HEK293 (cell line): Measurements from ENCODE around the gene RETREG2.

Experiments used
- CTCF ChIA-PET: fragments of 350-600 bp; formaldehyde crosslinking; extraction: SDS; loops from one replicate; lab custom pipeline; 2021; ENCODE audit warnings: antibody characterized with exemption; lab: Yijun Ruan, JAX
- POLR2A ChIA-PET: fragments of 300-600 bp; formaldehyde crosslinking; extraction: SDS; loops from one replicate; lab custom pipeline; 2020; ENCODE audit warnings: antibody characterized with exemption, inconsistent platforms; lab: Yijun Ruan, JAX
- H3K27ac ChIP-seq: fragments of 200-500 bp; sonication (Bioruptor generic); 2 replicates; pipeline ENCODE4 v1.5.1; 2014; ENCODE audit warnings: low read depth, low read length, control low read depth, inconsistent platforms; ENCODE audit errors: extremely low read depth
- H3K36me3 ChIP-seq, 2 experiments: fragments of 200-500 bp in 1 of 2; sonication (Bioruptor generic) in 1 of 2; 1 replicate in 1 of 2; 2 replicates in 1 of 2; pipeline ENCODE4 v1.5.1; 2014 to 2017; ENCODE audit warnings: inconsistent platforms in 2 of 2, low read length in 2 of 2; ENCODE audit not compliant: control insufficient read depth in 2 of 2, insufficient read depth in 1 of 2
- H3K4me1 ChIP-seq: fragments of 200-500 bp; sonication (Bioruptor generic); 2 replicates; pipeline ENCODE4 v1.5.1; 2014; ENCODE audit warnings: mild to moderate bottlenecking, low read length, inconsistent platforms; ENCODE audit not compliant: control insufficient read depth, insufficient read depth
- H3K4me3 ChIP-seq: 2 replicates; pipeline ENCODE4 v1.5.1; 2011; ENCODE audit warnings: low read depth, mild to moderate bottlenecking, control low read depth, low read length, moderate library complexity
- H3K9me3 ChIP-seq: fragments of 200-500 bp; sonication (Bioruptor generic); 2 replicates; pipeline ENCODE4 v1.5.1; 2014; ENCODE audit warnings: low read depth, low read length, inconsistent platforms; ENCODE audit not compliant: control insufficient read depth, insufficient read depth
- IKZF3 ChIP-seq: fragments of 450-650 bp; IDR thresholded peaks from 2 replicates; pipeline ENCODE4 v1.5.0; 2018; ENCODE audit warnings: missing biosample characterization, mild to moderate bottlenecking, missing genetic modification characterization, moderate library complexity
- KLF8 ChIP-seq: fragments of 450-650 bp; formaldehyde crosslinking; IDR thresholded peaks from 2 replicates; pipeline ENCODE4 v1.5.1; 2016; ENCODE audit warnings: missing biosample characterization, missing genetic modification characterization
- KLF9 ChIP-seq: fragments of 450-650 bp; formaldehyde crosslinking; IDR thresholded peaks from 2 replicates; pipeline ENCODE4 v1.5.1; 2016; ENCODE audit warnings: missing biosample characterization, missing genetic modification characterization, low read depth
- OVOL3 ChIP-seq: fragments of 450-650 bp; formaldehyde crosslinking; IDR thresholded peaks from 2 replicates; pipeline ENCODE4 v1.5.1; 2016; ENCODE audit warnings: missing biosample characterization, missing genetic modification characterization
- TCF7L2 ChIP-seq: IDR thresholded peaks from 2 replicates; pipeline ENCODE4 v1.6.1; 2011; ENCODE audit warnings: low read depth, mild to moderate bottlenecking, inconsistent platforms, low read length, moderate library complexity, borderline replicate concordance
- WT1 ChIP-seq: fragments of 450-650 bp; formaldehyde crosslinking; IDR thresholded peaks from 2 replicates; pipeline ENCODE4 v1.5.1; 2016; ENCODE audit warnings: missing biosample characterization, missing genetic modification characterization
- ZBTB10 ChIP-seq: fragments of 450-650 bp; formaldehyde crosslinking; IDR thresholded peaks from 2 replicates; pipeline ENCODE4 v1.5.1; 2016; ENCODE audit warnings: missing biosample characterization, missing genetic modification characterization
- ZBTB21 ChIP-seq: fragments of 450-650 bp; formaldehyde crosslinking; IDR thresholded peaks from 2 replicates; pipeline ENCODE4 v1.5.1; 2017; ENCODE audit warnings: missing biosample characterization, missing genetic modification characterization
- ZBTB48 ChIP-seq: fragments of 450-650 bp; formaldehyde crosslinking; IDR thresholded peaks from 2 replicates; pipeline ENCODE4 v1.5.1; 2016; ENCODE audit warnings: missing biosample characterization, missing genetic modification characterization
- ZBTB7A ChIP-seq: fragments of 450-650 bp; formaldehyde crosslinking; IDR thresholded peaks from 2 replicates; pipeline ENCODE4 v1.5.1; 2016; ENCODE audit warnings: low read depth, missing biosample characterization, missing genetic modification characterization
- ZFP3 ChIP-seq: fragments of 450-650 bp; formaldehyde crosslinking; IDR thresholded peaks from 2 replicates; pipeline ENCODE4 v1.5.1; 2016; ENCODE audit warnings: low read depth, missing biosample characterization, missing genetic modification characterization
- ZNF239 ChIP-seq: fragments of 450-650 bp; formaldehyde crosslinking; IDR thresholded peaks from 2 replicates; pipeline ENCODE4 v1.5.1; 2016; ENCODE audit warnings: missing biosample characterization, missing genetic modification characterization
- ZNF248 ChIP-seq: fragments of 450-650 bp; formaldehyde crosslinking; IDR thresholded peaks from 2 replicates; pipeline ENCODE4 v1.5.1; 2017; ENCODE audit warnings: missing biosample characterization, missing genetic modification characterization
- ZNF398 ChIP-seq: fragments of 450-650 bp; formaldehyde crosslinking; IDR thresholded peaks from 2 replicates; pipeline ENCODE4 v1.5.1; 2017; ENCODE audit warnings: missing biosample characterization, missing genetic modification characterization
- ZNF501 ChIP-seq: fragments of 450-650 bp; formaldehyde crosslinking; IDR thresholded peaks from 2 replicates; pipeline ENCODE4 v1.5.1; 2016; ENCODE audit warnings: missing biosample characterization, missing genetic modification characterization
- ZNF529 ChIP-seq: fragments of 450-650 bp; formaldehyde crosslinking; IDR thresholded peaks from 2 replicates; pipeline ENCODE4 v1.5.1; 2017; ENCODE audit warnings: missing genetic modification characterization, missing biosample characterization; ENCODE audit not compliant: insufficient replicate concordance
- ZNF558 ChIP-seq: fragments of 450-650 bp; formaldehyde crosslinking; IDR thresholded peaks from 2 replicates; pipeline ENCODE4 v1.5.1; 2016; ENCODE audit warnings: missing biosample characterization, missing genetic modification characterization
- ZNF777 ChIP-seq: fragments of 450-650 bp; formaldehyde crosslinking; IDR thresholded peaks from 2 replicates; pipeline ENCODE4 v1.5.1; 2017; ENCODE audit warnings: missing biosample characterization, missing genetic modification characterization, borderline replicate concordance
- ZSCAN18 ChIP-seq: fragments of 450-650 bp; formaldehyde crosslinking; IDR thresholded peaks from 2 replicates; pipeline ENCODE4 v1.5.1; 2016; ENCODE audit warnings: missing biosample characterization, missing genetic modification characterization
- ZSCAN23 ChIP-seq: fragments of 450-650 bp; formaldehyde crosslinking; IDR thresholded peaks from 2 replicates; pipeline ENCODE4 v1.5.1; 2016; ENCODE audit warnings: missing biosample characterization, missing genetic modification characterization
- TF ChIP-seq, protein P1 (sequence below): fragments of 450-650 bp; formaldehyde crosslinking; optimal IDR thresholded peaks from 2 replicates; pipeline ENCODE3; 2016; ENCODE audit warnings: missing biosample characterization, mild to moderate bottlenecking, missing genetic modification characterization
- TF ChIP-seq, protein P2 (sequence below): fragments of 450-650 bp; formaldehyde crosslinking; IDR thresholded peaks from 2 replicates; pipeline ENCODE4 v1.5.1; 2016; ENCODE audit warnings: missing biosample characterization, missing genetic modification characterization
- TF ChIP-seq, protein P3 (sequence below): IDR thresholded peaks from 2 replicates; pipeline ENCODE4 v1.6.1; 2011; ENCODE audit warnings: mild to moderate bottlenecking, low read depth, low read length, borderline replicate concordance

RETREG2 gene

DNA sequence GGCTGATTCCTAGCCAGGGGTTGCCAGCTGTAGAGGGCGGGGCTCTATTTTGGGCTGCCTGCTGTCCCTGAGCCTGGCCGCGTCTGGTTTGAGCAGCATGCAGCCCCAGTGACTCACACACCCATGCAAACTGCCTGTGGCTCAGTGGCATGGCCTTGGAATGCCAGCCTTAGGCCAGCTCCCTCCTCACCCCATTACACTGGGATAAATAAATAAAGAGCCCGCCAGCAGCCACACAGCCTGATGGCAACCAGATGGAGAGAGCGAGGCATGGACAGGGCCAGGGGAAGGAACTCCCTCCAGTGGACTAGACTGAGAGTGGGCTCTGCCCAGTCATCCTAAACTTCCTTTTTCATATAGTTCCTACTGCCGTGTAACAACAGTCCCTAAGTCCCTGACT lies 35.7 kb upstream of the RETREG2 start:
- no peak overlapping the region for H3K4me3 ChIP-seq
- POLR2A ChIA-PET = no interaction called here
- H3K4me1 ChIP-seq = 0 out of 2 replicates have a peak, but pooled peaks cover 2% of the 10 kb centered on the region
- H3K36me3 ChIP-seq = peaks cover 0 to 47% of the 10 kb centered on the region in 2 experiments; a peak in 2 of 3 replicates
- no peak overlapping the region for H3K27ac ChIP-seq
- CTCF ChIA-PET = interaction anchor here (0.6 to 1.6 kb wide), 5 partner anchors 10 to 112 kb away, joined by 3 to 4 read pairs (median 4); no protein-coding TSS in a partner anchor
- no peaks in the 10 kb centered on the region for H3K9me3 ChIP-seq
- TF ChIP-seq ZNF501 (tag by site-specific recombination) (no peak), OVOL3 (tag by site-specific recombination) (no peak), ZFP3 (no peak), ZBTB10 (tag by site-specific recombination) (no peak), ZBTB21 (tag by site-specific recombination) (no peak)
- TF ChIP-seq, protein P1, sequence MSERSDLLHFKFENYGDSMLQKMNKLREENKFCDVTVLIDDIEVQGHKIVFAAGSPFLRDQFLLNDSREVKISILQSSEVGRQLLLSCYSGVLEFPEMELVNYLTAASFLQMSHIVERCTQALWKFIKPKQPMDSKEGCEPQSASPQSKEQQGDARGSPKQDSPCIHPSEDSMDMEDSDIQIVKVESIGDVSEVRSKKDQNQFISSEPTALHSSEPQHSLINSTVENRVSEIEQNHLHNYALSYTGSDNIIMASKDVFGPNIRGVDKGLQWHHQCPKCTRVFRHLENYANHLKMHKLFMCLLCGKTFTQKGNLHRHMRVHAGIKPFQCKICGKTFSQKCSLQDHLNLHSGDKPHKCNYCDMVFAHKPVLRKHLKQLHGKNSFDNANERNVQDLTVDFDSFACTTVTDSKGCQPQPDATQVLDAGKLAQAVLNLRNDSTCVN (tag by site-specific recombination) = no peak
- TF ChIP-seq, protein P2, sequence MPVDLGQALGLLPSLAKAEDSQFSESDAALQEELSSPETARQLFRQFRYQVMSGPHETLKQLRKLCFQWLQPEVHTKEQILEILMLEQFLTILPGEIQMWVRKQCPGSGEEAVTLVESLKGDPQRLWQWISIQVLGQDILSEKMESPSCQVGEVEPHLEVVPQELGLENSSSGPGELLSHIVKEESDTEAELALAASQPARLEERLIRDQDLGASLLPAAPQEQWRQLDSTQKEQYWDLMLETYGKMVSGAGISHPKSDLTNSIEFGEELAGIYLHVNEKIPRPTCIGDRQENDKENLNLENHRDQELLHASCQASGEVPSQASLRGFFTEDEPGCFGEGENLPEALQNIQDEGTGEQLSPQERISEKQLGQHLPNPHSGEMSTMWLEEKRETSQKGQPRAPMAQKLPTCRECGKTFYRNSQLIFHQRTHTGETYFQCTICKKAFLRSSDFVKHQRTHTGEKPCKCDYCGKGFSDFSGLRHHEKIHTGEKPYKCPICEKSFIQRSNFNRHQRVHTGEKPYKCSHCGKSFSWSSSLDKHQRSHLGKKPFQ (tag by site-specific recombination) = no peak

DNA sequence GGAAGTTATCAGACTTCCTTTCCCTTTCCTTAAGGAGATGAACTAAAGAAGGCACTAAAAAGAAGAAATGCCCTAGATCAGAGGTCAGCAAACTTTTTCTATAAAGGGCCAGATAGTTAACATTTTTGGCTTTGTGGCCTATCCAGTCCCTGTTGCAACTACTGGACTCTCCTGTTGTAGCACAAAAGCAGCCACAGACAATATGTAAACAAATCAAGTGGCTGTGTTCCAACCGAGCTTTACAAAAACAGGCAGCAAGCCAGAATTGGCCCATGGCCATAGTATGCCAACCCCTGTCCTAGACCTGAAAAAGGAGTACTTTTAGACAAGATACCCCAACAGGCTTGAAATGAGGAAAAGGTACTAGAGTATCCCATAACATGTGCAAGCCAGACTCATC lies 28.4 kb upstream of the RETREG2 start:
- ChIA-PET CTCF (interaction anchor here (0.5 to 8.0 kb wide), 6 partner anchors 10 to 145 kb away, joined by 3 to 119 read pairs (median 6); no protein-coding TSS in a partner anchor), POLR2A (no interaction called here)
- no peaks in the 10 kb centered on the region for H3K9me3 ChIP-seq
- no peak overlapping the region for H3K27ac ChIP-seq
- H3K4me3 ChIP-seq = no peak overlapping the region
- H3K36me3 ChIP-seq = peaks cover 6 to 35% of the 10 kb centered on the region in 2 experiments; a peak in 2 of 3 replicates
- peaks cover 6% of the 10 kb centered on the region; the same call in 1 of the 2 replicates for H3K4me1 ChIP-seq
- no peak for TF ChIP-seq ZNF777 (tag by site-specific recombination)
- TF ChIP-seq ZNF239 (tag by site-specific recombination) = no peak
- TF ChIP-seq KLF8 = no peak
- no peak for TF ChIP-seq ZSCAN23 (tag by site-specific recombination)
- TF ChIP-seq, protein P2 (tag by site-specific recombination) = no peak
- TF ChIP-seq WT1 (tag by site-specific recombination) = no peak
- no peak for TF ChIP-seq ZSCAN18 (tag by site-specific recombination)
- TF ChIP-seq ZNF529 = no peak
- TF ChIP-seq ZNF398 (tag by site-specific recombination) = no peak
- no peak for TF ChIP-seq KLF9 (tag by site-specific recombination)
- no peak for TF ChIP-seq ZBTB7A (tag by site-specific recombination)
- TF ChIP-seq, protein P3, sequence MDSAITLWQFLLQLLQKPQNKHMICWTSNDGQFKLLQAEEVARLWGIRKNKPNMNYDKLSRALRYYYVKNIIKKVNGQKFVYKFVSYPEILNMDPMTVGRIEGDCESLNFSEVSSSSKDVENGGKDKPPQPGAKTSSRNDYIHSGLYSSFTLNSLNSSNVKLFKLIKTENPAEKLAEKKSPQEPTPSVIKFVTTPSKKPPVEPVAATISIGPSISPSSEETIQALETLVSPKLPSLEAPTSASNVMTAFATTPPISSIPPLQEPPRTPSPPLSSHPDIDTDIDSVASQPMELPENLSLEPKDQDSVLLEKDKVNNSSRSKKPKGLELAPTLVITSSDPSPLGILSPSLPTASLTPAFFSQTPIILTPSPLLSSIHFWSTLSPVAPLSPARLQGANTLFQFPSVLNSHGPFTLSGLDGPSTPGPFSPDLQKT = no peak
- TF ChIP-seq TCF7L2 = no peak
- TF ChIP-seq ZNF248 (tag by site-specific recombination) = no peak
- no peak for TF ChIP-seq ZBTB48 (tag by site-specific recombination)
- TF ChIP-seq IKZF3 (tag by site-specific recombination) = no peak
- no peak for TF ChIP-seq ZNF558
